GM20431 (cell line): ENCODE data around the gene CFAP119.

ENCODE experiments used
- in situ Hi-C: fragments of 300-500 bp; cut with MseI, MboI; formaldehyde crosslinking; loops from one replicate; pipeline ENCODE4 v1.15.0; 2020; ENCODE audit warnings: low sequenced_read_pairs; ENCODE audit not compliant: unreplicated experiment

CFAP119 gene

GRCh38 chr16:30782486-30783279 is 20.8 kb upstream of the CFAP119 start:
- in situ Hi-C loops = no loop called here

DNA sequence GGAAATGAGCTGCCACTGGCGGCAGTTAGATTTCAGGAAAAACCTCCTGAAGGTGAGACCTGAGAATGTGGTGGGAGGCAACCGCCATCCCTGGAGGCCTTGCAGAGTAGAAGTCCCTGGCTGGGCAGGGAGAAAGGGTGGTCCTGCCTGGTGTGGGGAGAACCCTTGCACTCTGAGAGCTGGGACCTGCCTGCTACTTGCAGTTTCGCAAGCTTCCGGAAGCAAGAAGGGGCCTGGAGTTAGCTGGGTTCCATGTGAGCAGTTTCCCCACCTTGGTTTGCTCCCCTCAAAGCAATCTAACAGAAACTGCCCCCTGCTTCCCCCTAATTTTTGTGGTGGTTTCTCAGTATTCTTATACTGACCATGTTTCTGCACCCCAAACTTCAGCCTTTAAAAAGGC is 18.7 kb upstream of the CFAP119 start:
- in situ Hi-C loops = no loop called here

DNA sequence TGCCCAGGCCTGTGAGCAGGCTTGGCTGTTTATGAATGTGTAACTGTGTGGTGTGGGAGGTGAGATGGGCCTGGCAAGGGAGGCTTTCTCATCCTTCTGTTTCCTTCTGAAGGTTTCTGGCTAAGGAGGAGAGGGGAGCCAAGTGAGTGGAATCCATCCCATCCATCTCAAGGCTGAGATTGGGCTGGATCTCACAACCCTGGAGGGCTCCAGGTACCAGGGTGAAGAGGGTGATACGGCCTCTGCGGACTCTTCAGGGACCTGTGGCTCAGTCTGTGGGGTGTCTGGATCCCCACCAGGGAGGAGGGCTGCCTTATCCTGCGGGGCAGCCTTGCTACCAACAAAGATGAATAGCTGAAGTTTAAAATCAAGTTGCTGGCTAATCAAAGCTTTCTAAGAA is 18.2 kb upstream of the CFAP119 start:
- in situ Hi-C loops = no loop called here

- in situ Hi-C loops = no loop called here
Measured at GRCh38 chr16:30779596-30779995, 17.7 kb upstream of the CFAP119 start.

- in situ Hi-C loops = no loop called here
Measured at GRCh38 chr16:30778549-30779244, 16.8 kb upstream of the CFAP119 start.

DNA sequence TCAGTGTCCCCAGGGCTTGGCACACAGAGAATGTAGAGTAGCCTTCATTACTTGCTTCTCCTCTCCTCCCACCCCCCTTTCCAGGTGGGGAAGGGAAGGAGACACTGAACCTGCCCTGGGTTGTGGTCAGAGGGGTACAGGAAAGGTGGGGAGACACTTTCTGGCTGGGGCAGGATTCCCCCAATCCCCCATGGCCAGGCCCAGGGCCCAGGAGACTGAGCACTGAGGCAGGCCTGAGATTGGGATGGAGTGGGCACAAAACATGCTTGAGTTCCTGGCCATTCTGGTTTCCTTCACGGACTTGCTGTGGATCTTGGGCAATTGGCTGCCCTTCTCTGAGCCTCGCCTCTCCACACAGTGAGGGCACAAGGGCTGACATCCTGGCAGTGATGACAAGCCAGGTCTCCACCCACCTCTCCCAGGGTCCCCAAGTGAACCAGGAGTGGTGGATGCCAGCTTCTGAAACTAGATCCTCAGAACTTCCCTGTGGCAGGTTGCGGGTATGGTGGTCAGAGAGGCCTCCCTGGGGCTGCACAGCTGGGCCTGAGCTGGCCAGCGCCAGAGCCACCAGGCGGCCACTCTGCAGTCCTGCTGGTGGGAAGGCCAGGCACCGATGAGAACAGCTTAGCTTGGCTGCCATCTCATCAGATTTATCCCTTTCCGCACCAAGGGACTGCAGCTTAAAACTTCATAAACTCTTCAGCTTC is 15.9 kb upstream of the CFAP119 start:
- in situ Hi-C loops = no loop called here

DNA sequence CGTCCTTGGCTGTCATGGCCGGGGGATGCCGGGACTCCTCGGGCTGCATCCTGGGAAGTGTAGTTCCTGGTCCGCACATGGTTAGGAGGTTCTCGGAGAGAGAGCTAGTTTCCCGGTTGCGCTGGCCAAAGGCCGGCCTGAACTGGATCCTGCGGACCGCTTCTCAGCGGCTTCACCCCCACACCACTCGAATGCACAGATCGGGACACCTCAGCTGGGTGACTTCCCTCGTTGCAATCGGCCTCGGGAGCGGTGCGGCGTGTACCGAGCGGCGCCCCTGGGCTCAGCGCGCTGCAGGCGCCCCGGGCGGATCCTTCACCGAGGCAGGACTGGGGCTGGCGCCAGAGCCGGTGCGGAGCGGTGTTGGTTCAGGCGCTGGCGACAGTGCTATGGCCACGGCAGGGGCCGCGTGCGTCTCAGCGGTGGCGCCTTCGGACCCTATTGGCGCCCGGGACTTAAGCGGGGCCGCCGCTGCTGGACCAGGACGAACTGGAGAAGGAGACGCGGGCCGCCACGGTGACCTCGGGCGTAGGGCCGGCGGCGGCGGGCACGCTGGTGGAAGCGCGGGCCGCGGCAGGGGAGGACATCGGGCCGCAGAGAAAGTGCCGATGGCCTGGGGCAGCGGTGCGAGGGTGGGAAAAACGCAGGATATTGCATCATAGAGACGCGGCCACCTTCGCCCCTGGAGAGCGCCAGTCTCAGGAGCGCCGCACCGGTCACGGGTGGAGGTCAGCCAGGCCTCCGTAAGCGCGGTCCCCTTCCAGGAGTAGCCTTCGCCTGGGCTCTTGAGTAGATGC is 13.7 kb upstream of the CFAP119 start:
- in situ Hi-C loops = no loop called here

GRCh38 chr16:30775131-30775391 is 13.2 kb upstream of the CFAP119 start:
- in situ Hi-C loops = no loop called here

GRCh38 chr16:30774367-30775130 is 12.7 kb upstream of the CFAP119 start:
- in situ Hi-C loops = no loop called here

GRCh38 chr16:30773826-30774225 is 12.0 kb upstream of the CFAP119 start:
- in situ Hi-C loops = no loop called here

DNA sequence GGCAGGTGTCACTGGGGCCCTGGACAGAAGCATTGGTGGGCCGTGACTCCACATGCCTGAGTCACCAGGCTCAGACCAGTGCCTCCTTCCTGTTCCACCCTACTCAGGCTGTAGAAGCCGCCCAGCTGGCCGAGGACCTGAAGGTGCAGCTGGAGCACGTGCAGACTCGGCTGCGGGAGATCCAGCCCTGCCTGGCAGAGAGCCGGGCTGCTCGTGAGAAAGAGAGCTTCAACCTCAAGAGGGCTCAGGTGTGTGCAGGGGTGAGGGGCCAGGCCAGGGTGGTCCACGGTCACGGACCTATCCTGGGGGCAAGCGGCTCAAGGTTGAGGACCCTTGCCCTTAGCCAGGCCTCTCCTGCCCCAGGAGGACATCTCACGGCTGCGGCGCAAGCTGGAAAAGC is 9.9 kb upstream of the CFAP119 start:
- in situ Hi-C loops = no loop called here

- in situ Hi-C loops = no loop called here
Measured at GRCh38 chr16:30769379-30770089, 7.7 kb upstream of the CFAP119 start.

GRCh38 chr16:30768583-30769181 is 6.8 kb upstream of the CFAP119 start:
- in situ Hi-C loops = no loop called here

- in situ Hi-C loops = no loop called here
Measured at GRCh38 chr16:30767767-30768465, 6.1 kb upstream of the CFAP119 start.

DNA sequence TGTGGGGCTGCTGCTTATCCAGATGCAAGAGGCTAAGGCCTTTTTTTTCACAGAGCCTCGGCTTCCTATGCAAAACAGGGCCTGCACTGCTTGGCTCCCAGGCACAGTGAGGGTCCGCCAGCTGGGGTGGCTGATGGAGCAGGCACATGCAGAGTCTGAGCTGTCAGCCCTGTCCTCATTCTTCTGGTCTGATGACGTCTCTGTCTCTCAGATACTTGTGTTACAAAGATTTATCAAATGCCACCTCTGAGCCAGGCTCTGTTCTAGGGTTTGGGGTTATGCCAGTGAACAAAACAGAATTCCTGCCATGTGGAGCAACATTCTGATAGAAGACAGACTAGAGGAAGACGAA is 5.0 kb upstream of the CFAP119 start:
- in situ Hi-C loops = no loop called here

- in situ Hi-C loops = no loop called here
Measured at GRCh38 chr16:30766206-30766932, 4.5 kb upstream of the CFAP119 start.

GRCh38 chr16:30764816-30765465 is 3.1 kb upstream of the CFAP119 start:
- in situ Hi-C loops = no loop called here
